ENCODE measurements around the gene PLEKHA7. TPM values are rescaled to one million over a fixed set of nuclear protein-coding genes. Genes with fewer than 3 reads are reported as not detected.

The PLEKHA7 gene
- polyA plus RNA-seq, 1 of the 3 experiments (the other 2 are of a cell fraction) = 0.12 TPM

- Histone ChIP-seq H3F3A (replicated peaks; ENCODE audit: insufficient read depth) (no peaks in the 10 kb centered on the region), H3K27ac (ENCODE audit: low read depth in 2 of 2, low read length in 1 of 2) (no peak overlapping the region), H3K27me3 (ENCODE audit: insufficient read depth) (no peaks in the 10 kb centered on the region), H3K9me3 (no peaks in the 10 kb centered on the region), H2AFZ (ENCODE audit: low read depth) (no peak overlapping the region), H3K4me1 (ENCODE audit: control insufficient read depth in 1 of 2, insufficient read depth in 2 of 2, low read depth in 1 of 2, low read length in 1 of 2) (peaks cover 0 to 3% of the 10 kb centered on the region in 2 experiments; a peak in 2 of 4 replicates), H3K36me3 (replicated peaks in 1 of 2; ENCODE audit: control insufficient read depth in 1 of 2, insufficient read depth in 2 of 2, low read length in 1 of 2) (no peaks in the 10 kb centered on the region), H3K9me2 (no peaks in the 10 kb centered on the region), H3K9ac (no peak overlapping the region), H3K79me2 (ENCODE audit: insufficient read depth) (no peaks in the 10 kb centered on the region), H4K20me1 (ENCODE audit: insufficient read depth) (no peaks in the 10 kb centered on the region), H3K4me3 (ENCODE audit: low read depth in 2 of 2, low read length in 1 of 2) (no peak overlapping the region), H3K4me2 (no peak overlapping the region)
- TF ChIP-seq MXI1 (IDR thresholded peaks at IDR 0.05; ENCODE audit: low read depth, low read length) (no peak), GATA2 (CRISPR knock-in tag; IDR thresholded peaks at IDR 0.05) (no peak), FOXJ3 (CRISPR knock-in tag; IDR thresholded peaks at IDR 0.05) (no peak), IRF3 (IDR thresholded peaks at IDR 0.05; ENCODE audit: low read depth, low read length) (no peak), FOXM1 (IDR thresholded peaks at IDR 0.05; ENCODE audit: low read depth) (no peak), EP300 (IDR thresholded peaks at IDR 0.05; ENCODE audit: borderline replicate concordance in 1 of 2, low read depth in 1 of 2, low read length in 1 of 2) (no peak)
- no peak for DNase-seq
- 55% methylated on average over 4 of the region's 4 CpGs for WGBS (ENCODE audit: low lambda C conversion rate)
- CTCF ChIA-PET = interaction anchor here (1.4 to 2.9 kb wide), 4 partner anchors 16 to 246 kb away, joined by 3 to 13 read pairs (median 7); no protein-coding TSS in a partner anchor
- POLR2A ChIA-PET = no interaction called here
Measured at GRCh38 chr11:16817351-16817750, 196.9 kb downstream of the PLEKHA7 start.

- no peak overlapping the region for H3K27ac ChIP-seq (ENCODE audit: low read depth in 2 of 2, low read length in 1 of 2)
- no peaks in the 10 kb centered on the region for H3F3A ChIP-seq (replicated peaks; ENCODE audit: insufficient read depth)
- no peak overlapping the region for H3K9ac ChIP-seq
- peaks cover 0 to 3% of the 10 kb centered on the region in 2 experiments; a peak in 2 of 4 replicates for H3K4me1 ChIP-seq (ENCODE audit: control insufficient read depth in 1 of 2, insufficient read depth in 2 of 2, low read depth in 1 of 2, low read length in 1 of 2)
- no peak for DNase-seq
- no peaks in the 10 kb centered on the region for H3K36me3 ChIP-seq (replicated peaks in 1 of 2; ENCODE audit: control insufficient read depth in 1 of 2, insufficient read depth in 2 of 2, low read length in 1 of 2)
- no peaks in the 10 kb centered on the region for H3K9me2 ChIP-seq
- WGBS (ENCODE audit: low lambda C conversion rate) = 83% methylated on average over 25 of the region's 32 CpGs
- TF ChIP-seq FOXJ3 (CRISPR knock-in tag; IDR thresholded peaks at IDR 0.05) (no peak), TEAD4 (IDR thresholded peaks at IDR 0.05; ENCODE audit: borderline replicate concordance, insufficient read depth) (no peak), ELF1 (IDR thresholded peaks at IDR 0.05) (no peak), CTCF (IDR thresholded peaks at IDR 0.05) (no peak)
- H3K4me2 ChIP-seq = no peak overlapping the region
- no peaks in the 10 kb centered on the region for H3K27me3 ChIP-seq (ENCODE audit: insufficient read depth)
- H4K20me1 ChIP-seq (ENCODE audit: insufficient read depth) = no peaks in the 10 kb centered on the region
- POLR2A ChIA-PET = no interaction called here
- H2AFZ ChIP-seq (ENCODE audit: low read depth) = no peak overlapping the region
- CTCF ChIA-PET = interaction anchor here (1.4 to 2.9 kb wide), 5 partner anchors 15 to 247 kb away, joined by 3 to 13 read pairs (median 6); no protein-coding TSS in a partner anchor
- H3K9me3 ChIP-seq = no peaks in the 10 kb centered on the region
- no peaks in the 10 kb centered on the region for H3K79me2 ChIP-seq (ENCODE audit: insufficient read depth)
- no peak overlapping the region for H3K4me3 ChIP-seq (ENCODE audit: low read depth in 2 of 2, low read length in 1 of 2)
Measured at GRCh38 chr11:16816358-16817270, 197.6 kb downstream of the PLEKHA7 start.
